Measurements from ENCODE around the gene RASGRP2.

The RASGRP2 gene

GRCh38 chr11:64743591-64744543 lies at the start of gene RASGRP2:
Gene RASGRP2, minus strand, starts transcription at chr11:64744142. Its CDS starts 1,276 bp downstream, at chr11:64742866.
- H3K9ac ChIP-seq (ENCODE audit: low read length): no peak within 1 kb of the TSS
- H3K9me3 ChIP-seq (ENCODE audit: control insufficient read depth, low read length): no peaks in the 10 kb centered on the region
- peak; percentile 54 for DNase-seq (ENCODE audit: low read depth)
- H3K4me1 ChIP-seq (ENCODE audit: control insufficient read depth, insufficient read depth, low read length): peaks cover 38% of the 10 kb centered on the region
- H3K36me3 ChIP-seq (ENCODE audit: control insufficient read depth, insufficient read depth, low read length, severe bottlenecking): no peaks in the 10 kb centered on the region
- H3K4me3 ChIP-seq (ENCODE audit: low read length): peak within 1 kb of the TSS; percentile 79
- peaks cover 38% of the 10 kb centered on the region for H3K27me3 ChIP-seq (replicated peaks; ENCODE audit: control insufficient read depth, insufficient read depth, low read length)

- no peak overlapping the region for H3K9ac ChIP-seq (ENCODE audit: low read length)
- no peak overlapping the region for H3K4me3 ChIP-seq (ENCODE audit: low read length)
- no peaks in the 10 kb centered on the region for H3K27me3 ChIP-seq (replicated peaks; ENCODE audit: control insufficient read depth, insufficient read depth, low read length)
- no peaks in the 10 kb centered on the region for H3K36me3 ChIP-seq (ENCODE audit: control insufficient read depth, insufficient read depth, low read length, severe bottlenecking)
- H3K9me3 ChIP-seq (ENCODE audit: control insufficient read depth, low read length): no peaks in the 10 kb centered on the region
- no peak for DNase-seq (ENCODE audit: low read depth)
- peaks cover 2% of the 10 kb centered on the region for H3K4me1 ChIP-seq (ENCODE audit: control insufficient read depth, insufficient read depth, low read length)
Observed at GRCh38 chr11:64792482-64792881, 48.5 kb upstream of the RASGRP2 start.

- Histone ChIP-seq H3K27me3 (replicated peaks; ENCODE audit: control insufficient read depth, insufficient read depth, low read length) (no peaks in the 10 kb centered on the region), H3K9me3 (ENCODE audit: control insufficient read depth, low read length) (no peaks in the 10 kb centered on the region), H3K4me3 (ENCODE audit: low read length) (no peak overlapping the region), H3K9ac (ENCODE audit: low read length) (no peak overlapping the region), H3K4me1 (ENCODE audit: control insufficient read depth, insufficient read depth, low read length) (peaks cover 4% of the 10 kb centered on the region), H3K36me3 (ENCODE audit: control insufficient read depth, insufficient read depth, low read length, severe bottlenecking) (no peaks in the 10 kb centered on the region)
- DNase-seq (ENCODE audit: low read depth): no peak
Observed at GRCh38 chr11:64791781-64792291, 47.9 kb upstream of the RASGRP2 start.

GRCh38 chr11:64790205-64791095 lies 46.5 kb upstream of the RASGRP2 start:
- Histone ChIP-seq H3K9me3 (ENCODE audit: control insufficient read depth, low read length) (no peaks in the 10 kb centered on the region), H3K9ac (ENCODE audit: low read length) (no peak overlapping the region), H3K4me3 (ENCODE audit: low read length) (no peak overlapping the region), H3K4me1 (ENCODE audit: control insufficient read depth, insufficient read depth, low read length) (peaks cover 4% of the 10 kb centered on the region), H3K27me3 (replicated peaks; ENCODE audit: control insufficient read depth, insufficient read depth, low read length) (no peaks in the 10 kb centered on the region), H3K36me3 (ENCODE audit: control insufficient read depth, insufficient read depth, low read length, severe bottlenecking) (no peaks in the 10 kb centered on the region)
- DNase-seq (ENCODE audit: low read depth): no peak

GRCh38 chr11:64789331-64790204 lies 45.6 kb upstream of the RASGRP2 start:
- H3K27me3 ChIP-seq (replicated peaks; ENCODE audit: control insufficient read depth, insufficient read depth, low read length): no peaks in the 10 kb centered on the region
- H3K9ac ChIP-seq (ENCODE audit: low read length): no peak overlapping the region

GRCh38 chr11:64788321-64789215 lies 44.6 kb upstream of the RASGRP2 start:
- H3K4me3 ChIP-seq (ENCODE audit: low read length): no peak overlapping the region
- DNase-seq (ENCODE audit: low read depth): no peak
- H3K27me3 ChIP-seq (replicated peaks; ENCODE audit: control insufficient read depth, insufficient read depth, low read length): no peaks in the 10 kb centered on the region
- H3K36me3 ChIP-seq (ENCODE audit: control insufficient read depth, insufficient read depth, low read length, severe bottlenecking): no peaks in the 10 kb centered on the region
- no peaks in the 10 kb centered on the region for H3K9me3 ChIP-seq (ENCODE audit: control insufficient read depth, low read length)
- H3K9ac ChIP-seq (ENCODE audit: low read length): no peak overlapping the region
- H3K4me1 ChIP-seq (ENCODE audit: control insufficient read depth, insufficient read depth, low read length): peaks cover 4% of the 10 kb centered on the region

More at GRCh38 chr11:64789331-64790204, 45.6 kb upstream of the RASGRP2 start:
- Histone ChIP-seq H3K4me1 (ENCODE audit: control insufficient read depth, insufficient read depth, low read length) (peaks cover 4% of the 10 kb centered on the region), H3K9me3 (ENCODE audit: control insufficient read depth, low read length) (no peaks in the 10 kb centered on the region), H3K36me3 (ENCODE audit: control insufficient read depth, insufficient read depth, low read length, severe bottlenecking) (no peaks in the 10 kb centered on the region), H3K4me3 (ENCODE audit: low read length) (no peak overlapping the region)
- no peak for DNase-seq (ENCODE audit: low read depth)

GRCh38 chr11:64787526-64788320 lies 43.8 kb upstream of the RASGRP2 start:
- H3K4me1 ChIP-seq (ENCODE audit: control insufficient read depth, insufficient read depth, low read length): peaks cover 4% of the 10 kb centered on the region
- peak; percentile 64 for DNase-seq (ENCODE audit: low read depth)

GRCh38 chr11:64786308-64786707 lies 42.4 kb upstream of the RASGRP2 start:
- Histone ChIP-seq H3K9me3 (ENCODE audit: control insufficient read depth, low read length) (no peaks in the 10 kb centered on the region), H3K36me3 (ENCODE audit: control insufficient read depth, insufficient read depth, low read length, severe bottlenecking) (no peaks in the 10 kb centered on the region), H3K4me1 (ENCODE audit: control insufficient read depth, insufficient read depth, low read length) (peaks cover 4% of the 10 kb centered on the region), H3K27me3 (replicated peaks; ENCODE audit: control insufficient read depth, insufficient read depth, low read length) (no peaks in the 10 kb centered on the region), H3K9ac (ENCODE audit: low read length) (peak overlapping the region; percentile 2), H3K4me3 (ENCODE audit: low read length) (no peak overlapping the region)
- DNase-seq (ENCODE audit: low read depth): no peak

More at GRCh38 chr11:64787526-64788320, 43.8 kb upstream of the RASGRP2 start:
- H3K36me3 ChIP-seq (ENCODE audit: control insufficient read depth, insufficient read depth, low read length, severe bottlenecking): no peaks in the 10 kb centered on the region
- H3K9ac ChIP-seq (ENCODE audit: low read length): no peak overlapping the region
- no peaks in the 10 kb centered on the region for H3K9me3 ChIP-seq (ENCODE audit: control insufficient read depth, low read length)
- H3K27me3 ChIP-seq (replicated peaks; ENCODE audit: control insufficient read depth, insufficient read depth, low read length): no peaks in the 10 kb centered on the region
- H3K4me3 ChIP-seq (ENCODE audit: low read length): no peak overlapping the region

- no peaks in the 10 kb centered on the region for H3K36me3 ChIP-seq (ENCODE audit: control insufficient read depth, insufficient read depth, low read length, severe bottlenecking)
Observed at GRCh38 chr11:64784813-64785581, 41.1 kb upstream of the RASGRP2 start.

More at GRCh38 chr11:64784813-64785581, 41.1 kb upstream of the RASGRP2 start:
- DNase-seq (ENCODE audit: low read depth): no peak
- Histone ChIP-seq H3K9ac (ENCODE audit: low read length) (no peak overlapping the region), H3K27me3 (replicated peaks; ENCODE audit: control insufficient read depth, insufficient read depth, low read length) (no peaks in the 10 kb centered on the region), H3K4me1 (ENCODE audit: control insufficient read depth, insufficient read depth, low read length) (peaks cover 4% of the 10 kb centered on the region), H3K4me3 (ENCODE audit: low read length) (no peak overlapping the region), H3K9me3 (ENCODE audit: control insufficient read depth, low read length) (no peaks in the 10 kb centered on the region)

Data from adipocyte (in vitro differentiated cells).